ENCODE data around the gene GRB10.

Gene GRB10

GRCh38 chr7:50637725-50638643, 144.7 kb downstream of the GRB10 start:
- no peak for DNase-seq (ENCODE audit: low read depth in 2 of 2)

GRCh38 chr7:50634378-50634777, 148.3 kb downstream of the GRB10 start:
- no peak for DNase-seq (ENCODE audit: low read depth in 2 of 2)

- DNase-seq (ENCODE audit: low read depth in 2 of 2): no peak
Observed at GRCh38 chr7:50633414-50633710, 149.3 kb downstream of the GRB10 start.

- peak; percentile 29 to 39 for DNase-seq (ENCODE audit: low read depth in 2 of 2)
Observed at GRCh38 chr7:50632561-50633413, 149.9 kb downstream of the GRB10 start.

GRCh38 chr7:50631639-50632038, 151.1 kb downstream of the GRB10 start:
- DNase-seq (ENCODE audit: low read depth in 2 of 2): no peak

GRCh38 chr7:50631100-50631499, 151.6 kb downstream of the GRB10 start:
- DNase-seq (ENCODE audit: low read depth in 2 of 2): no peak

- DNase-seq (ENCODE audit: low read depth in 2 of 2): no peak
Observed at GRCh38 chr7:50629238-50629901, 153.3 kb downstream of the GRB10 start.

- DNase-seq (ENCODE audit: low read depth in 2 of 2): no peak
Observed at GRCh38 chr7:50628434-50629084, 154.1 kb downstream of the GRB10 start.

- no peak for DNase-seq (ENCODE audit: low read depth in 2 of 2)
Observed at GRCh38 chr7:50627824-50628361, 154.8 kb downstream of the GRB10 start.

- no peak for DNase-seq (ENCODE audit: low read depth in 2 of 2)
Observed at GRCh38 chr7:50626286-50626685, 156.4 kb downstream of the GRB10 start.

- no peak for DNase-seq (ENCODE audit: low read depth in 2 of 2)
Observed at GRCh38 chr7:50625360-50625759, 157.3 kb downstream of the GRB10 start.

- DNase-seq (ENCODE audit: low read depth in 2 of 2): no peak
Observed at GRCh38 chr7:50622821-50623220, 159.9 kb downstream of the GRB10 start.

- no peak for DNase-seq (ENCODE audit: low read depth in 2 of 2)
Observed at GRCh38 chr7:50621973-50622490, 160.7 kb downstream of the GRB10 start.

GRCh38 chr7:50621206-50621605, 161.5 kb downstream of the GRB10 start:
- no peak for DNase-seq (ENCODE audit: low read depth in 2 of 2)

GRCh38 chr7:50620433-50620832, 162.3 kb downstream of the GRB10 start:
- no peak for DNase-seq (ENCODE audit: low read depth in 2 of 2)

GRCh38 chr7:50619684-50620083, 163.0 kb downstream of the GRB10 start:
- no peak for DNase-seq (ENCODE audit: low read depth in 2 of 2)

- DNase-seq (ENCODE audit: low read depth in 2 of 2): no peak
Observed at GRCh38 chr7:50618281-50618680, 164.4 kb downstream of the GRB10 start.

- no peak for DNase-seq (ENCODE audit: low read depth in 2 of 2)
Observed at GRCh38 chr7:50615519-50616080, 167.1 kb downstream of the GRB10 start.

- DNase-seq (ENCODE audit: low read depth in 2 of 2): no peak
Observed at GRCh38 chr7:50614721-50615518, 167.8 kb downstream of the GRB10 start.

GRCh38 chr7:50613473-50613872, 169.2 kb downstream of the GRB10 start:
- no peak for DNase-seq (ENCODE audit: low read depth in 2 of 2)

Data from stimulated activated CD4-positive, alpha-beta T cell treated with anti-CD3 and anti-CD28 coated beads, Interleukin-4, amount 100 ng/mL, for 48 hours (primary cell).